ENCODE data around the gene USP12.

Gene USP12

DNA sequence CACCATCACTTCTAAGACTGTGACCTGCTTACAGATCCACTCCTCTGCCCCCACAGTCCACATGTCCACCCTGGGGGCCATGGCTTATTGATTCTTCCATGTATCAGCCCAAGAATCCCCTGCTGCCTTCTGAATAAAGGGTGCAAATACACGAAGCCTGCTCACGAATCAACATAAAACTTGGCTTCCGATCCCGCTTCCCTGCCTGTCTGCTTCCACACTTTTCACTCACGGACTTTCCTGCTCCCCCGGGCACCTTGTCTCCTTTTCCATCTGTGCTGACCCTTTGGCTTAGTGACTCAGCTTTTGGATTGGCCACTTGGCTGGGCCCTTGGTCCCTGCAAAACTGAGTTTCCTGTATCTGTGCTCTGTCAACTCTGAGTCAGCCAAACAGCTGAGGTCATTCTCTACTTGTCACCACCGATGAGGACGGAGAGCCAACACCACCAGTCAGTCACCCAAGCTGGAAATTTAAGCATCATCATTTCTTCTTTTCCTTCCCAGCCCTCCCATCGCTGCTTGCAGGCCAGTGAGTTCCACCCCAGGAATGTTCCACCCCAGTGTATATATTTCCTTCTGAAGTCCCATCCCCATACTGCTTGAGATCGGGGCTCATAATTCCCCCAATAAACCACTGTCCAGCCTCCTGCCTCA lies 11.4 kb upstream of the USP12 start:
- no peak for DNase-seq

DNA sequence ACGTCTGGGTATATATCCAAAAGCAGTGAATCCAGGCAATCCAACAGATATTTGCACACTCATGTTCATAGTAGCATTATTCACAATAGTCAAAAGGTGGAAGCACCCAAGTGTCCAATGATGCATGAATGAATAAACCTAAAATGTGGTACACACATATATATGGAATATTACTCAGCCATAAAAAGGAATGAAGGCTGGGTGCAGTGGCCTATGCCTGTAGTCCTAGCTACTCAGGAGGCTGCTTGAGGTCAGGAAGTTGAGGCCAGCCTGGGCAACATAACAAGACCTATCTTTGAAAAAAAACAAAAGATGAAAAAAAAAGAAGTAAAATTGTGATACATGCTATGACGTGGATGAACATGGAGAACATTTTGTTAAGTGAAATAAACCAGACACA lies 10.4 kb upstream of the USP12 start:
- no peak for DNase-seq

DNA sequence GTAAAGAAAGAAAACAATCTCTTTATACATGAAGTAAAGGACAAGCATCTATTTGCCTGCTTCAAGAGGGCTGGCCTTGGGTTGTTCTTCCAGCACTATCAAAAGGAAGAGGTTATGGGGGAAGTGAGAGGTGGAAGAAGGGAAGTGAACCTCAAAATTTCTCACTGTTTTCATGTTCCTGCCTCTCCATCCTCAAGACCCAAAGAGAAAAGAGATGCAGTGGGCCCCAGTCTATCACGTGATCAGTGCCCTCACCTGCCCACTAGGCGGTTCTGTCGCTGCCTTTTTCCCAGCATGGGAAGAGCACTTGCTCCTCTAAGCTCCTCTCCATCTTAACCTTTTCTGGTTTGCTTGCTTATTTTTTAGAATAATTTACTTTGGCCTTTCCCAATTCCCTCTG lies 6.2 kb upstream of the USP12 start:
- DNase-seq = no peak

DNA sequence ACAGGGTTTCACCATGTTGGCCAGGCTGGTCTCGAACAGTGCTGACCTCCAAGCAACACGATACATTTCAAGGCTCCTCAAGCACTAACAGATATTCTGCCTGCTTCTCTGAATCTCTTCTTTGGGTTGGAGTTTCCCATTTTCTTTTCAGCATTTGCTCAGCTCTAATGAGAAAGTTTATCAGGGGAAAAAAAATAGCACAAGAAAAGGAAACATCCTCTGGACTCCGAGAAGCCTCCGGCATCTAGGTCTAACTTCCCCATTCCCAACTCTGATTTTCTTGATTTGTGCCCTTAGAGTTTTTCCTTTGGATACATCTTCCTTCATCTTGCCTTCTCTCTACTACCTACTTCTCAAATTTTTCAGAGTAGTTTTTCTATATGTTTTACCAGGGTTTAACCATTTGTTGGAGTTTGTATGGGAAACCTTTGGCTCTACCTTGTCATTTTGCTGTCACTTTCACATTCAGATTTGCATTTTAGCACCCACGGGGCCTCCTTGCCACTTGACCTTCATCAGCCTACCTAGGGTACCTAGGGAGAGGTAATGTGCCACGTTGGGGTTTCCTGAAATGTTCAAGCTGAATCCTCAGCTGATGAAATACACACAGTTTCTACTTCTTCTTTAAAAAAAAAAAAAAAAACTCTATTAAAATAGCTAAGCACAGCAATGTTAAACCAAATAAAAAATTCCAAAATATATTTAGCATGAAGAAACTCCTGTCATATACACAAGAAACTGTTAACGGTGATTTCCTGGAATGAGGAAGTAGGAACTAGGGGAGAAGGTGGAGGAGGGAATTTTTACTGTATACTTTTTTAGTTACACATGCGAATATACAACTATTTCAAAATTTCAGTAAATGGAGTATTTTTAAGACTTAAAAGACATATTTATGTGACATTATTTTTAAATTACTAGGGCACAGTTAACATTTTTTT lies 5.1 kb upstream of the USP12 start:
- DNase-seq = no peak

DNA sequence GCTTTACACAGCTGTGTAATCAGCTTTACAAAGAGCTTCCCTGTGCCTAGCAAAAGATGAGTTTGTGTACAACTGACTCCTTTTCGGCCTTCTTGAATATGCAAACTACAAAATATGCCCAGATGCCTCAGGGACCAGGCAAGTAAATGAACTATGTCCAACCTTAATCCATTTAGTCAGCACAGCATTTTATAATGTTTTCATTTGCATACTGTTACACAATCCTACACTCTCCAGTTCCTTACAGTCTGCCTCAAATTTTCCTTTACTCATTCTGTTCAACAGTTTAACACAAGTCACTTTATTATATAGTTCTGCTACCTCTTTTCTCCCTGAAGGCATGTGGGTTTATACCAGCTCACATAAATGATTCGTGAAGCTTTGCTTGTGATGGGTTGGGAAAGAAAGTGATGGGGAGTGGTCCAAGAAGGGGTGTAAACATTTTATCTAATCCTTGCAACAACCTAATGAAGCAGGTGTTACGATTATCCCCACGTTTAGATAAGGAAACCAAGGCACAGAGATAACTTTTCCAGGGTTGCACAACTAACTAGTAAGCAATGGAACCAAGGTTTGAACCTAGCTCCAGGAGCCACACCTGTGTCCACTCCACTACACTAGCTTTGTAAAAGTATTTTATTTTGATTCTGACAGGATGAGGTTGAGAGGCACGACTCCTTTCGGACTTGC lies 3.3 kb upstream of the USP12 start:
- no peak for DNase-seq

DNA sequence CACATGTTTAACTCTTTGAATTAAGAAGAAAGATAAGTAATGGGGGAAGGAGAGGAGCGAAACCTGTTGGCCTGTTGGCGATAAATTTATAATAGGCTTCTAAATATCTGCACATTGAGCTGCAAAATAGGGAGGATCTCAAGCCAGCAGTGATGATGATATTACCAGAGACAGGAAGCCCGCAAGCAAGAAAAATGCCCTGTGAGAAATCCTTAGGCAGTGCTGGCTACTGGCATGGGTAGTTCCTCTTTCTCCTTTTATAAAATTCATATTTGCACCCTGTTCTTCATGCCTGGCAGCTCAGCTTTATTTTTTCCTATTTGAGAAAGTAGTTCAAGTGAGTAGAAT lies 858 bp upstream of the USP12 start:
- DNase-seq = no peak

DNA sequence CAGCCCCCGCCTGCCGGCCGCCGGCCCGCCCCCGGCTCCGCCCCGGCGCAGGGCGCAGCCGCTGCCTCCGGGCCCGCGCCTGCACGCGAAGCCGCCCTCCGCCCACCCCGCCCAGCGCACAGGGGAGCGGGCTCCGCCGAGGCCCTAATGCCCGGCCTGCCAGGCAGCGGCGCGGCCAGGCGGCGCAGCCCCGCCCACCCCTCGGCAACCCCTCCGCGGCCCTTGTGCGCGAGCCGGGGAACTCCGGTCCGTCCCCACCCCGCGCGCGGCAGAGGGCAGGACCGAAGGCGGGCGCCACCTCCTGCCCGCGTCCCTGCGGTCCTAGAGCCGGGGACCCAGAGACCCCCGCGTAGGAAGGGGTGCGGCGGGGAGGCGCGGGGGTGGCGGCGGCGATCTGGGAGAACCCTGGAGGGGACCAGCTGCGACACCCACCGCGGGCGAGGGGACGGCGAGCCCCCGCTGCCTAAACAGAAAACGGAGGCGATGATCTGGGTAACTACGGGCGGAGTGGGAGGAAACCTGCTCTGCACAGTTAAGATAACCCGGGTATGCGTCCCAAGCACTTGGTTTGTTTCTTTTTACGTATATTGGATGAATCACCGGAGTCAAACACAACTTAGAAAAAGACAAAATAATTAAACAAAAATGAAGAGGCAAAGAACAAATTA lies 350 bp upstream of the USP12 start:
- peak; percentile 89 for DNase-seq

DNA sequence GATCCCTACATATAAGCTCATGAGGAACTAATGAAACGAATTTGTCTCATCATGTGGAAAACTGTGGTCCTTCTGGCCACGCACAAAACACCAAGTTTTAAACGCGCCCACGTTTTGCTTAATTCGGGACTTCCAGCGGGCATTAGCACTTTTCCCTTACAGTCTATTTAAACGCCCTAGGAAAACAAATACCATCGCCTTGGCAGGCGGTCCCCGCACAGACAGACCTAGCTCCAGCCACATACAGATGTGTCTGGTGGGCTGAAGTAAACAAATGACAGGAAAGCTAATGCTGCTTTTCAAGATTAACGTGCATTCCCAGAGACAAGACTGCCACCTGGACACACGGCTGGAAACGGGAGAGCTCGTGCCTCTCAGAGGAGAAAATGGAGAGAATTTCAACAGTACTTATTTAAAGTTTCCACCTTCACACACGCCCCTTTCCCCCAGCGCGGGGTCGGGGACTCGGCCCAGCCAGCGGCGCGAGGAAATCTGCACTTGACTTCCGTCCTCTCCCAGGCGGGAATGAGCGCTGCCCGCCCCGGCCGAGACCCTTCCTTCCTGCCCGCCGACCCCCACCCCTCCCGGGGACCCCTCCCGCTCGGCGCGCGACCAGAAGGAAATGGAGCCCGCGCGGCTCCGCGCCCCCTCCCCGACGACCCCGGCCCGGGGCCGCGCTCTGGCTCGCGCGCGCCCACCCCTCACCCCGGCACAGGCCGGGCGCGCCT lies 931 bp downstream of the USP12 start:
- peak; percentile 38 for DNase-seq

DNA sequence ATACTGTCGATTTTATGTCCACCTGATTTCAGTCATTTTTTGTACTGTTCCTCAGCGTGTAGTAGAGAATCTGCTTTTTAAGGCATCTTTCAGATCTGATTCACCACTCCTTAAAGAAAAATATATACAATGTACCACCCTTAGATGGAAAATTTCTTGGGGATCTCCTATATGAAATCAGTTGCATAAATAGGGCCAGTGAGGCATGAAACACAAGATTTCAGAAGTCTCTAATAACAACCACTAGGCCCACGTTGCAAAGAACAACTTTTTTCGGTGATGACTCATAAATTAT lies 1.4 kb downstream of the USP12 start:
- DNase-seq = no peak

DNA sequence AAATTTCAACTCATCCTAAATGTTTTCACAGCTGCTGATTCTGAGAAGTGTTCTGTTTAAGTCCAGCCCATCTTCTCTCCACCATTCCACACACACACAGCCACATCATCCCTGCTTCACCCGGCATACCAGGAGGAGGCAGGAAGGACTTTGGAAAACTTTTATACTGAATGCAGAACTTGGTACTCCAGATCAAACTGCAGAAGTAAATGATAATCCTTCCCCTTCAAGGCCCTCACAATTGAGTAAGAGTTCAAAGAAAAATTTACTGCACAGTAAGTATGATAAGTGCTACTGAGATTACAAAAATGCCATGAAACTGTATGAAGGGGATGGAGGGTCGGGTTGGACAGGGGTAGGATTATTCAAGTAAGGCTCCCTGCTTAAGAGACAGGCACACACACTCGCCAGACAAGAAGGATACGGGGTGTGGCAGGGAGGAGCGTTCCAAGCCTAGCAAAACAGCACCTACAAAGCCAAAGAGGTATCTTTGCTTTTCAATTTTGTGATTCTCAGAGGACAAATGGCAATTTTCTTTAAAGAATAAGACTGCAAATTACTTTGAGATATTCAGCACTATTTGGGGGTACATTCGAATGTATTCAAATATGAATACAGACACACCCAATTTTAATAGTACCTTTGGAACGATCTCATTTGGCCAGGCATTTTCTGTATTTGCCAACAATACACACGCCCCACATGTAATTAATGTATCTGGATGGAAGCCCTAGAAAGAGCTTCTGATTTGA lies 2.5 kb downstream of the USP12 start:
- no peak for DNase-seq

DNA sequence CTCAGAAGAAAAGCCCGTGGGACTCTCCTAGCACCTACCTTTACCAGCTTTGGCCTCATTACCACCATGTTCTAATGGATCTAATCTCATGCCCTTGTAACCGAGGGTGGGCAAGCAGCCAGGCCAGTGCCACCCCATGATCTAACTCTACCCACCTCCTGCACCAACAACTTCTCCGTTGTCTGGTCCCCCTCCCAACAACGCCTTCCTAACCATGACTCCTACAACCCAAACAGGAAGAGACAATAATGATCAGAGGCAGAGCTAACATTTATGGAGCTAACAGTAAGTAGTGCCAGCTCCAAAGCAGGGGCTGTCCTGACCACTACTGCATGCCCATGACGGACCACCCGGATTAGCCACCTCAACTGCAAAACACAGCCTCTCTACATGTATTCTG lies 3.5 kb downstream of the USP12 start:
- DNase-seq = no peak

DNA sequence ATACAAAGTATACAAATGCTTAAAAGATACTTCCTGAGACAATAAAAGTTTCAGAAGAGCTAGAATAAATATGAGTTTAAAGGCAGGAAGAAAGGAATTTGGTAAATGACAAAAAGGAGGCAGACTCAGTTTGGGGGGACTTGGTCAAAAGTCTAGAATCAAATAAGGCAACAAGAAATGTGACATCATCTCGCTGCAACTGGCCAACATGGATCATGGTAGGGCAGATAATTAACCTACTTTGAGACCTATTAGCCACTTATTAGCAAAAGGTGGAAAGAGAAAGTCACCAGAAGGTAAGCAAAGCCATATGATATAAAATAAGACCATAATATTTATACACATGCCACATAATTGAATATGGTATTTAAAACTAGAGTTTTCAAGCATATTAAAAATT lies 5.3 kb downstream of the USP12 start:
- DNase-seq = no peak

DNA sequence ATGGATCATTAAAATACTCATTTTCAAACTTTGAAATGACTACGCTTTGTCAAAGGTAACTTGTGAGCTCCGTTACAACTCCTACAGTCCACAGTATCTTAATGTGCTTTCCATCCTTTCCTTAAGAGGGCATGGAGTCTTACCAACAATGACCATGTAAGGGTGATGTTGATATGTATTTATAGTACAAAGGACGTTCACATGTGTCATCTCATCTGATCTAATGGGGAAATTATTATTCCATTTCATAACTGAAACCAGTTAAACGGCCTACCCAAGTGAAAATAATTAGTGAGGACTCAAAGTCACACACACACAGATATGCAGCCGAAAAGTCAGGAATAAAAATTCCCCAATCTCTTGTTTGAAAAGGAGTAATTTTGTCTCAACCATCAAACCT lies 9.6 kb downstream of the USP12 start:
- DNase-seq = no peak

DNA sequence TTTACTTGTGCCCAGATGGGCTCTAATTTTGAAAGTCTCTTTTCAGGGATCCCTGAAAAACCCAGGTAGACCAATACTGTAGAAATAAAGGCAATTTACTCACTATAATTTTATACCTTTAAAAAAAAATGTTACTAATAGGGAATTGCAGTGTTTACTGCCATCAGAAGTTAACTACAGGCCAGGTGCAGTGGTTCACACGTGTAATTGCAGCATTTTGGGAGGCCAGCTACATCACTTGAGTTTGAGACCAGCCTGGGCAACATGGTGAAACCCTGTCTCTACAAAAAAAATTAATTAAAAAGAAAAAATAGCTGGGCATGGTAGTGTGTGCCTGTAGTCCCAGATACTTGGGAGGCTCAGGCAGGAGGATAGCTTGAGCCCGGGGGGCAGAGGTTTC lies 10.2 kb downstream of the USP12 start:
- DNase-seq = no peak

DNA sequence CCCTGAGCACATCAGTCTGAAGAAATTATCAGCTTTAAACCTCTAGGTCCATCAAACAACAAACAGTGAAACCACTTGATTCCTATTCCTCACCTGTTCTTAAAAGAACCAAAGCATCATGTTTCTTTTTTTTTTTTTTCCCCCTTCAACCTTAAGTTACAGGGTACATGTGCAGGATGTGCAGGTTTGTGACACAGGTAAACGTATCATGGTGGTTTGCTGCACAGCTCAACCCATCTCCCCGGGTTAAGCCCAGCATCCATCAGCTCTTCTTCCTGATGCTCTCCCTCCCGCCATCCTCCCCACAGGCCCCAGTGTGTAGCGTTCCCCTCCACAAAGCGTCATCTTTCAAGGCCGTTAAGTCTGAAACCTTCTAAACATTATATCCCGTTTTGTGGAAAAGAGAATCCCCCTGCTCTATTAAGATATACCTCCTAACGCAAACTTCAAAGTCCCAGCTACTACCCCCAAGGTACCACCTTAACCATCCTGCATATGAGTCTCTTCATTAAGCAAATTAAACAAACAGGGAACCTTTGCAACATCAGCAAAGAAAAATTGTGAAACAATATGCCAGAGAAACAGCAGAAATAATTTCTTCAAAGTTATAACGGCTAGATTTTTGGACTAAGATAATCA lies 10.8 kb downstream of the USP12 start:
- no peak for DNase-seq

DNA sequence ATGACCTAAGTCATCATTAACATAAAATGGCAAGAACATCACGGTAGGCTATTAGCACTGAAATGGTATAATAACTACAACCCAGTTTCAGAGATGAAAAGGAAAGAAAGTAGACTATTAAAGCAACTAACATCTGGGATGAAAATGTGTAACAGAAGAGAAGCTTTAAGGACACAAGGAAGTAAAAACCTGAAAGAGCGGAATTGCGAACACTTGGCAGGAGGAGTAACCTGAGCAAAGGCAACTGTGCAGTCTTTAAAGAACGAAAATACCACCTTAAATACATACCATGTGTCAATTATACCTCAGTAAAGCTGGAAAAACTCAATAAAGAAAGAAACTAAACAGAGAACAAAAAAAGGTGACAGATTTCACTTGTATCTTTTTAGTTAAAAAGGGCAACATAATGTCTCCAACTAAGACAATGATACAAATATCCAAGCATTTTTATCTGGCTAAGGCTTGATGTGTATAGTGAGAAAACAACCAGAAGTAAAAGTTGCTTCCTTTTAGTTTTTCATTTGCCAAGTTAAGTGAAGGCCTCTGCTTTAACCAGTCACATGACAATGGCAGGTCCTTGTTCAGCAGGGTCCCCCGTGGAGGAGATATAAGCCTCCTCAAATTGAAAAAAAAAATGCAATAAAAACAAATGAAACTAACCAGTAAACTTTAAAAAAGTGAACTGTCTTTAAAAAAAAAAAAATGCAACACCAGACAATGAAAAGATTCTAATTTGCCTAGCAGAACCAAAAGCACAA lies 11.6 kb downstream of the USP12 start:
- no peak for DNase-seq

DNA sequence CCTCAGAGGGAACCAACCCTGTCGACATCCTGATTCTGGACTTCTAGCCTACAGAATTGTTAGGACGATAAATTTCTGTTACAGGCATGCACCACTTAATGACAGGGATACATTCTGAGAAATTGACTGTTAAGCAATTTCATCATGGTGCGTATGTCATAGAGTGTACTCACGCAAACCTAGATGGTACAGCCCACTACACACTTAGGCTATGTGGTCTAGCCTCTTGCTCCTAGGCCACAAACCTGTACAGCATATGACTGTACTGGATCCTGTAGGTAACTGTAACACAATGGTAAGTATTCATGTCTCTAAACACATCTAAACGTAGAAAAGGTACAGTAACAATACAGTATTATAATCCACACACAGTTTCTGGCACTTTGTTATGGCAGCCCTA lies 13.3 kb downstream of the USP12 start:
- DNase-seq = no peak

DNA sequence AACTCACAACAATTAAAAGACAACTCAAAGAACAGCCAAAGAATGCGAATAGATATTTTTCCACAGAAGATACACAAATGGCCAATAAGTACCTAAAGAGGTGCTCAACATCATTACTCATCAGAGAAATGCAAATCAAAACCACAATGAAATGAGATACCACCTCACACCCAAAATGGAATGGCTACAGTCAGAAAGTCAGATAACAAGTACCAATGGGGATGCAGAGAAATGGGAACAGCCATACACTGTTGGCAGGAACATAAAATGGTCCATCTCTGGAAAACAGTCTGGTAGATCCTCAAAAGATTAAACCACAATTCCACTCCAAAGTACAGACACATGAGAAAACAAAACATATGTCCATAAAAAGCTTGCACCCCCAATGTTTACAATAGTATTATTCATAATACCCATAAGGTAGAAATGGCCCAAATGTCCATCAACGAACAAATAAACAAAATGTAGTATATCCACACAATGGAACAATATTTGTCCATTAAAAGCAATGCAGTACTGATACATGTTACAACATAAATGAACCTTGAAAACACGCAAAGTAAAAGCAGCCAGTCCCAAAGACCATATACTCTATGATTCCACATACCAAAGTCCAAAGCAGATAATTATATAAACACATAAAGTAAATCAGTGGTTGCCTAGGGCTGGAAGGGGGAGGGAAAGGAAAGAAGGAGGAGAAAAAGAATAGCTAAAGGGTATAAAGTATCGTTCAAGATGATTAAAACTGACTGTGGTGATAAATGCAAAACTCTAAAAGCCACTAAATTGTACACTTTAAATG lies 19.6 kb downstream of the USP12 start:
- no peak for DNase-seq

DNA sequence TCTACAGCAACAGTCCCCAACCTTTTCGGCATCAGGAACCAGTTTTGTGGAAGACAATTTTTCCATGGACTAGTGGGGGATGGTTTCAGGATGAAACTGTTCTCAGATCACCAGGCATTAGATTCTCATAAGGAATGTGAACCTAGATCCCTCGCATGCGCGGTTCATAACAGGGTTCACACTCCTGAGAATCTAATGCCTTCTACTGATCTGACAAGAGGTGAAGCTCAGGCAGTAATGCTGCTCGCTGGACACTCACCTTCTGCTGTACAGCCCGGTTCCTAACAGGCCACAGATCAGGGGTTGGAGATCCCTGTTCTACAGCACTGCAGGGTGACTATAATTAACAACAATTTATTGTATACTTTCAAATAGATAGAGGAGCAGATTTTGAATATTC lies 21.9 kb downstream of the USP12 start:
- DNase-seq = no peak

DNA sequence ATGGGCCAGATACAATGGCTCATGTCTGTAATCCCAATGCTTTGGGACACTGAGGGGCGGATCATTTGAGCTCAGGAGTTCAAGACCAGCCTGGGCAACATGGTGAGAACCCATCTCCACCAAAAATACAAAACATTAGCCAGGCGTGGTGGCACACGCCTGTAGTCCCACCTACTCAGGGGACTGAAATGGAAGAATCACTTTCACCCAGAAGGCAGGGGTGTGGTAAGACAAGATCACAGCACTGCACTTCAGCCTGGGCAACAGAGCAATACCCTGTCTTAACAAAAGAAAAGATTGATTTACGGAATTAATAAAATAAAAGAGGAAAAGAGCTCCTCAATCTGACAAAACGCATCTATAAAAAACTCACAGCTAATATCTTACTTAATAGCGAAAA lies 22.7 kb downstream of the USP12 start:
- no peak for DNase-seq

Measured in stimulated activated naive CD4-positive, alpha-beta T cell treated with Interleukin-2 at 50 U/mL for 16 hours (primary cell).